ENCODE measurements around the gene NALF2. TPM values are rescaled to one million over a fixed set of nuclear protein-coding genes. Genes with fewer than 3 reads are reported as not detected.
A peak's percentile ranks its signal among the peaks of the same experiment; 100 is the strongest.

NALF2 gene
- total RNA-seq, 1 donor from 2014 or later = 0.74 TPM

DNA sequence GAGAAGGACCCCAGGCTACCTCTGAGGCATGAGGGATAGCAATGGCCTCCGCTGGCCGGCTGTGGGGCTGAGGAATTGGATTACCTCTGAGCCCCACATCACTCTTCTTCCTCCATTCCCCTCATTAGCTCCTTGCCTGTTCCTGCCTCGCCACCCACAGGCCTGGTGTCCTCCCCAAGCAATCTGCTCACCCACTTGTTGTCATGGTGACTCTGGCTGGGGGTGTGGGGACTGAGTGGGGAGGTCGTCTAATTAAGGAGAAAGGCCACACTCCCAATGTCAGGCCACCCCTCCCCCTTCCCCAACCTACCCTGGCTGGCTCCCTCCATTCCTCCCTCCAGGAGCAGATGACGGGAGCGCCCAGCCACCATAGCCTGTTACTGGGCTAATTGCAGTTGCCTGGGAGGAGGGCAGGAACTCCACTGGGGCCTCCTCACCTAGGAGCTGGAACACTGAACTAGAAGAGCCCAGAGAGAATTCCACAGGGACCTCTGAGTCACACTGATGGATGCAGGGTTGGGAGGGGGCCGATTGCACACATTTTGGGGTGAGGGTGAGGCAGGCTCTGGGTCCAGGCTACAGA, 20.7 kb downstream of the NALF2 start:
- H3K27ac Mint-ChIP-seq (ENCODE audit: unreplicated experiment) = no peak overlapping the region
- H3K9me3 Mint-ChIP-seq (ENCODE audit: unreplicated experiment) = no peaks in the 10 kb centered on the region
- no peaks in the 10 kb centered on the region for H3K4me1 Mint-ChIP-seq (ENCODE audit: unreplicated experiment)
- no peak for DNase-seq (ENCODE audit: low spot score)
- H3K4me3 Mint-ChIP-seq (ENCODE audit: unreplicated experiment) = no peak overlapping the region
- H3K27me3 Mint-ChIP-seq (ENCODE audit: unreplicated experiment) = peaks cover 5% of the 10 kb centered on the region
- TF ChIP-seq, protein P1, sequence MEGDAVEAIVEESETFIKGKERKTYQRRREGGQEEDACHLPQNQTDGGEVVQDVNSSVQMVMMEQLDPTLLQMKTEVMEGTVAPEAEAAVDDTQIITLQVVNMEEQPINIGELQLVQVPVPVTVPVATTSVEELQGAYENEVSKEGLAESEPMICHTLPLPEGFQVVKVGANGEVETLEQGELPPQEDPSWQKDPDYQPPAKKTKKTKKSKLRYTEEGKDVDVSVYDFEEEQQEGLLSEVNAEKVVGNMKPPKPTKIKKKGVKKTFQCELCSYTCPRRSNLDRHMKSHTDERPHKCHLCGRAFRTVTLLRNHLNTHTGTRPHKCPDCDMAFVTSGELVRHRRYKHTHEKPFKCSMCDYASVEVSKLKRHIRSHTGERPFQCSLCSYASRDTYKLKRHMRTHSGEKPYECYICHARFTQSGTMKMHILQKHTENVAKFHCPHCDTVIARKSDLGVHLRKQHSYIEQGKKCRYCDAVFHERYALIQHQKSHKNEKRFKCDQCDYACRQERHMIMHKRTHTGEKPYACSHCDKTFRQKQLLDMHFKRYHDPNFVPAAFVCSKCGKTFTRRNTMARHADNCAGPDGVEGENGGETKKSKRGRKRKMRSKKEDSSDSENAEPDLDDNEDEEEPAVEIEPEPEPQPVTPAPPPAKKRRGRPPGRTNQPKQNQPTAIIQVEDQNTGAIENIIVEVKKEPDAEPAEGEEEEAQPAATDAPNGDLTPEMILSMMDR (IDR thresholded peaks at IDR 0.05; ENCODE audit: unreplicated experiment) = no peak
- no peaks in the 10 kb centered on the region for H3K36me3 Mint-ChIP-seq (ENCODE audit: low read depth, unreplicated experiment)

GRCh38 chrX:69530306-69530705, 26.2 kb downstream of the NALF2 start:
- peaks cover 7% of the 10 kb centered on the region for H3K27me3 Mint-ChIP-seq (ENCODE audit: unreplicated experiment)
- TF ChIP-seq, protein P1 (IDR thresholded peaks at IDR 0.05; ENCODE audit: unreplicated experiment) = no peak
- H3K27ac Mint-ChIP-seq (ENCODE audit: unreplicated experiment) = no peak overlapping the region
- DNase-seq (ENCODE audit: low spot score) = no peak
- peaks cover 8% of the 10 kb centered on the region for H3K9me3 Mint-ChIP-seq (ENCODE audit: unreplicated experiment)
- no peak overlapping the region for H3K4me3 Mint-ChIP-seq (ENCODE audit: unreplicated experiment)
- no peaks in the 10 kb centered on the region for H3K36me3 Mint-ChIP-seq (ENCODE audit: low read depth, unreplicated experiment)
- H3K4me1 Mint-ChIP-seq (ENCODE audit: unreplicated experiment) = no peaks in the 10 kb centered on the region

DNA sequence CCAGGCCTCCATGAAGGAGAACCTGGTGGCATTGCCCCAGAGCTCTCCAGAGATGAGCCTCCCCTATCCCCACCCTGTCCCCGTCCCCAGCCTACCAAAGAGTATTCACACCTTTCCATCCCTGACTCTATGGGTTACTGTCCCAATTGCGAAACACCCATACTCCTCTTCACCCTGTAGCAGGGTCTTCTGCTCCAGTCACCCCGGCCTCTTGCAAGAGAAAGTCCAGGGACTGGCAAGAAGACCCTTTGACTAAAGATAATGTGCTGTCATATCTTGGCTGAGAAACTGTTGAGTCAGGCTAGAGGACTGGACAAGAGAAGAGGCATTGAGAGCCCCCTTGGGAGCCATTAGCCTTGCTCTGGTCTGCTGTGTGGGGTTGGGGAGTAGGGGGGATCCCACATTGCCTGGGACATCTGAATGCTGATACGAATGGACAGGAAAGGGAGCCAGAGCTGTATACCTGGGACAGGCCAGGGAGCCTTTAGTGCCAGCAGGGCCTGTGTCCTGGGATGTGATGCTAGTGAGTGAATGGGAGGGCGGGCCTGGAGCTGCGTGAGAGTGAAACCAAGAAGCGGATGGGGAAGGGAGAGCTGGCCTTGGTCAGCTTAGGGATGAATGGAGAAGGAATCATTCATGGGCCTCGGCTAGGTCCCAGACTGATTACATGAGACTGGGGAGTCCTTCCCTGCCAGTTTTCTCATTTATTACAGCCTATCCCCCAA, 27.1 kb downstream of the NALF2 start:
- no peak for DNase-seq (ENCODE audit: low spot score)
- Mint-ChIP-seq H3K27me3 (ENCODE audit: unreplicated experiment) (peaks cover 7% of the 10 kb centered on the region), H3K9me3 (ENCODE audit: unreplicated experiment) (peaks cover 8% of the 10 kb centered on the region), H3K36me3 (ENCODE audit: low read depth, unreplicated experiment) (no peaks in the 10 kb centered on the region), H3K4me3 (ENCODE audit: unreplicated experiment) (no peak overlapping the region), H3K27ac (ENCODE audit: unreplicated experiment) (no peak overlapping the region), H3K4me1 (ENCODE audit: unreplicated experiment) (no peaks in the 10 kb centered on the region)
- TF ChIP-seq, protein P1 (IDR thresholded peaks at IDR 0.05; ENCODE audit: unreplicated experiment) = no peak

DNA sequence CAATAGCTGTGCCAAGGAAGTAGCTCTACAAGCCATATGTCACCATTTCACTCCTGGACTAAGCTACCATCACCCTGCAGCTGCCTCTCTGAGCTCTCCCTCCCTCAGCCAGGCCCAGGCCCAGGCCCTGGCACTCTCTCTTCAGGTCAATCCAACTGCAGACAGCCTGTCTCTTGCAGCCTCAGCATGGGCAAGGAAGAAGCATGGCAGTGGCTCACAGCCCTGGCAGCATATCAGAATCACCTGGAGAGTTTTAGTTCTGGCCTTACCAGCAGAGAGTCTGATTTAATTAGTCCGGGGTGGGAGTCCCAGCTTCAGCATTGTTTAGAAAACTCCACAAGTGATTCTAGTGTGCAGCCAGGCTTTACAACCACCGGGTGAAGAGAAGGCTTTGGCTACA, 31.5 kb downstream of the NALF2 start:
- Mint-ChIP-seq H3K4me3 (ENCODE audit: unreplicated experiment) (no peak overlapping the region), H3K27me3 (ENCODE audit: unreplicated experiment) (peaks cover 3% of the 10 kb centered on the region), H3K9me3 (ENCODE audit: unreplicated experiment) (peaks cover 8% of the 10 kb centered on the region), H3K36me3 (ENCODE audit: low read depth, unreplicated experiment) (no peaks in the 10 kb centered on the region), H3K27ac (ENCODE audit: unreplicated experiment) (no peak overlapping the region), H3K4me1 (ENCODE audit: unreplicated experiment) (peaks cover 13% of the 10 kb centered on the region)
- TF ChIP-seq, protein P1 (IDR thresholded peaks at IDR 0.05; ENCODE audit: unreplicated experiment) = no peak
- DNase-seq (ENCODE audit: low spot score) = no peak

DNA sequence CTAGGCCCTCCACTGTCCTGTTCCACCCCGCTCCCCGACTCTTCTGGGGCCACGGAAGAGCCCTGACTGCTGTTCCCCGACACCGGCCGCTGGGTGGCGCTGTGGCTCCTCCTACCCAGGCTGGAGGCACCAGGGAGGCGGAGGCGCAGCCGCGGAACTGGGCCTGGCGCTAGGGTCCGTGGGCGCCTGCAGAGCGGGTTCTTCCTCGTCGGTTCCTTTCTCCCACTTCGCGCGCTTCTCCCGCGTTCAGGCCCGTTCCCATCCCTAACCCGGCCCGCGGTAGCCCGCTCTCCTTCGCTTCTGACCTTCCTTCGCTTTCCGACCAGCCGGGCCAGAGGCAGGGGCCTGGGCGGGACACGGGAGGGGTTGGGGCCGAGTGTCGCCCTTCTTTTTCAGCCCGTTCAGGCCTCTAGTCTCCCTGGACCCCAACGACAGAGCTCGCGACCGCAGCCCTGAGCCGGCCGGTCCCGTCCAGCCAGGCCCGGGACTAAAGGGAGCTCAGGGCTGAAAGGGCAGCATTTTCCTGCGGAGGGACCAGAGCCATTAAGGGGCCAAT, 34.3 kb downstream of the NALF2 start:
- Mint-ChIP-seq H3K9me3 (ENCODE audit: unreplicated experiment) (peaks cover 8% of the 10 kb centered on the region), H3K27me3 (ENCODE audit: unreplicated experiment) (peaks cover 3% of the 10 kb centered on the region), H3K4me1 (ENCODE audit: unreplicated experiment) (peaks cover 13% of the 10 kb centered on the region), H3K27ac (ENCODE audit: unreplicated experiment) (no peak overlapping the region), H3K36me3 (ENCODE audit: low read depth, unreplicated experiment) (no peaks in the 10 kb centered on the region), H3K4me3 (ENCODE audit: unreplicated experiment) (no peak overlapping the region)
- DNase-seq (ENCODE audit: low spot score) = peak; percentile 78
- TF ChIP-seq, protein P1 (IDR thresholded peaks at IDR 0.05; ENCODE audit: unreplicated experiment) = peak; percentile 64
